GM23338 (cell line): ENCODE data around the gene BIN1. TPM values are rescaled to one million over a fixed set of nuclear protein-coding genes. Genes with fewer than 3 reads are reported as not detected.

ENCODE experiments used
- ATAC-seq: fragments of 200-7000 bp; cut with Tn5 transposase; 3 replicates; pipeline ENCODE4 v1.9.1; 2020
- DNase-seq: peaks from one replicate; pipeline ENCODE4 v3.0.0-alpha.2; 2015; ENCODE audit warnings: low spot score
- H2AFZ ChIP-seq: fragments of 200-600 bp; sonication (generic); 2 replicates; pipeline ENCODE4 v1.8.0; 2016; ENCODE audit warnings: antibody characterized with exemption, mild to moderate bottlenecking, moderate library complexity
- H3F3A ChIP-seq: fragments of 200-600 bp; sonication (generic); replicated peaks from 2 replicates; pipeline ENCODE4 v1.8.0; 2017; ENCODE audit warnings: antibody characterized with exemption, mixed run types, low read depth
- H3K27ac ChIP-seq: fragments of 200-600 bp; sonication (generic); 2 replicates; pipeline ENCODE4 v1.6.1; 2016; ENCODE audit warnings: low read depth
- H3K27me3 ChIP-seq: fragments of 200-600 bp; sonication (generic); 2 replicates; pipeline ENCODE4 v1.8.0; 2016; ENCODE audit warnings: mild to moderate bottlenecking, mixed run types, moderate library complexity; ENCODE audit not compliant: insufficient read depth
- H3K36me3 ChIP-seq: fragments of 200-600 bp; sonication (generic); 2 replicates; pipeline ENCODE4 v1.8.0; 2016; ENCODE audit warnings: mild to moderate bottlenecking; ENCODE audit not compliant: insufficient read depth
- H3K4me1 ChIP-seq: fragments of 200-600 bp; sonication (generic); 2 replicates; pipeline ENCODE4 v1.8.0; 2016; ENCODE audit warnings: mild to moderate bottlenecking, moderate library complexity; ENCODE audit not compliant: insufficient read depth
- H3K4me2 ChIP-seq: fragments of 200-600 bp; sonication (generic); 2 replicates; pipeline ENCODE4 v1.7.1; 2017; ENCODE audit warnings: mixed run types
- H3K4me3 ChIP-seq: fragments of 200-600 bp; sonication (generic); 2 replicates; pipeline ENCODE4 v1.6.1; 2016; ENCODE audit warnings: mixed run types
- H3K79me2 ChIP-seq: fragments of 200-600 bp; sonication (generic); replicated peaks from 2 replicates; pipeline ENCODE4 v1.8.0; 2017; ENCODE audit warnings: mild to moderate bottlenecking; ENCODE audit not compliant: insufficient read depth
- H3K9me2 ChIP-seq: fragments of 200-600 bp; sonication (generic); 2 replicates; pipeline ENCODE4 v1.8.0; 2017; ENCODE audit not compliant: insufficient read depth
- H4K20me1 ChIP-seq: fragments of 200-600 bp; sonication (generic); replicated peaks from 2 replicates; pipeline ENCODE4 v1.8.0; 2017; ENCODE audit warnings: mild to moderate bottlenecking; ENCODE audit not compliant: insufficient read depth
- H3K27ac Mint-ChIP-seq: 2 replicates; pipeline ENCODE4 v1.8.0; 2020; ENCODE audit warnings: inconsistent platforms, mild to moderate bottlenecking, moderate library complexity, mixed read lengths
- H3K27me3 Mint-ChIP-seq: 3 replicates; pipeline ENCODE4 v1.8.0; 2022; ENCODE audit warnings: low read depth, mild to moderate bottlenecking, moderate library complexity, mixed read lengths, inconsistent platforms; ENCODE audit not compliant: insufficient read depth, poor library complexity
- H3K36me3 Mint-ChIP-seq: 3 replicates; pipeline ENCODE4 v1.8.0; 2021; ENCODE audit warnings: low read depth, mild to moderate bottlenecking, inconsistent platforms, moderate library complexity, mixed read lengths
- H3K4me1 Mint-ChIP-seq: 3 replicates; pipeline ENCODE4 v1.8.0; 2020; ENCODE audit warnings: mild to moderate bottlenecking, inconsistent platforms, mixed read lengths
- H3K4me3 Mint-ChIP-seq: 3 replicates; pipeline ENCODE4 v1.8.0; 2021; ENCODE audit warnings: moderate library complexity, mild to moderate bottlenecking, inconsistent platforms, mixed read lengths
- H3K9me3 Mint-ChIP-seq: 3 replicates; pipeline ENCODE4 v1.8.0; 2020; ENCODE audit warnings: moderate library complexity, mild to moderate bottlenecking, inconsistent platforms, mixed read lengths
- POLR2AphosphoS5 ChIP-seq: IDR thresholded peaks from 2 replicates; pipeline ENCODE4 v1.6.1; 2016; ENCODE audit warnings: antibody characterized with exemption, low read depth
- ZNF114 ChIP-seq: fragments of 250-450 bp; sonication (Bioruptor Pico); IDR thresholded peaks from 2 replicates; pipeline ENCODE4 v1.5.0; 2020; ENCODE audit warnings: mild to moderate bottlenecking, moderate library complexity
- ZNF331 ChIP-seq: fragments of 250-450 bp; sonication (Bioruptor Pico); IDR thresholded peaks from 2 replicates; pipeline ENCODE4 v1.5.0; 2020; ENCODE audit warnings: low read depth, mild to moderate bottlenecking, moderate library complexity
- polyA plus RNA-seq: library from polyadenylated mRNA; unstranded; fragments of >200 nt; fragmentation: Nextera tagmentation; extraction: Ambion mirVana; gene quantifications from 2 replicates; pipeline ENCODE4 v1.2.1, GENCODE V29; 2016
- total RNA-seq: library from RNA; depleted of rRNA; stranded (reverse); fragments of >200 nt; shearing (Covaris generic); gene quantifications from 2 replicates; pipeline ENCODE4 v1.2.3, GENCODE V29; 2014
- TF ChIP-seq, protein P1 (sequence below): fragments of 250-450 bp; sonication (Bioruptor Pico); IDR thresholded peaks from 2 replicates; pipeline ENCODE4 v1.5.0; 2020; ENCODE audit warnings: mild to moderate bottlenecking, moderate library complexity
- TF ChIP-seq, protein P2 (sequence below), 2 experiments: fragments of 200-600 bp in 1 of 2; sonication (generic) in 1 of 2; conservative IDR thresholded peaks; 2 replicates each; pipeline versions ENCODE4 v1.5.1 to v1.6.1; 2016 to 2017; ENCODE audit warnings: antibody characterized with exemption in 2 of 2, low read depth in 2 of 2, mild to moderate bottlenecking in 2 of 2, moderate library complexity in 1 of 2

The BIN1 gene
- total and polyA plus RNA-seq, 2 experiments from 2014 or later: 30.1 to 56.4 TPM

DNA sequence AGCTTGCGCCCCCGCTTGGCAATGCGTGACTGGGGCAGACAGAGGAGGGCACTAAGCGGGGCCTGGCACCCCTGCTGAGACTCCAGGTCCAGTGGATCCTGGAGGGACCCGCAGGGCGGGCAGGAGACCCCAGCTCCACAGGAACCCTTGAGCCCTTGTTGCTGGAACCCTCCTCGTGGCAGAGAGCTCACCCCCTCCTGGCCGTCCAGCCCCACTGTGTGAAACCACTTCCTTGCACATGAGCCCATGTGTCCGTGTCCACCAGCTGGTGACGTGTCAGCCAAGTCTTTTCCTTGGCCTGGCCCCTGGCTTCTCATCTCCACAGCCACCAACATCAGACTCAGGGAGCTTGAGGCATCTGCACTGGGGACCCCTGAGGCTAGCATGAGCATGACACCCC lies 38.0 kb downstream of the BIN1 start (continued):
- TF ChIP-seq, protein P1, sequence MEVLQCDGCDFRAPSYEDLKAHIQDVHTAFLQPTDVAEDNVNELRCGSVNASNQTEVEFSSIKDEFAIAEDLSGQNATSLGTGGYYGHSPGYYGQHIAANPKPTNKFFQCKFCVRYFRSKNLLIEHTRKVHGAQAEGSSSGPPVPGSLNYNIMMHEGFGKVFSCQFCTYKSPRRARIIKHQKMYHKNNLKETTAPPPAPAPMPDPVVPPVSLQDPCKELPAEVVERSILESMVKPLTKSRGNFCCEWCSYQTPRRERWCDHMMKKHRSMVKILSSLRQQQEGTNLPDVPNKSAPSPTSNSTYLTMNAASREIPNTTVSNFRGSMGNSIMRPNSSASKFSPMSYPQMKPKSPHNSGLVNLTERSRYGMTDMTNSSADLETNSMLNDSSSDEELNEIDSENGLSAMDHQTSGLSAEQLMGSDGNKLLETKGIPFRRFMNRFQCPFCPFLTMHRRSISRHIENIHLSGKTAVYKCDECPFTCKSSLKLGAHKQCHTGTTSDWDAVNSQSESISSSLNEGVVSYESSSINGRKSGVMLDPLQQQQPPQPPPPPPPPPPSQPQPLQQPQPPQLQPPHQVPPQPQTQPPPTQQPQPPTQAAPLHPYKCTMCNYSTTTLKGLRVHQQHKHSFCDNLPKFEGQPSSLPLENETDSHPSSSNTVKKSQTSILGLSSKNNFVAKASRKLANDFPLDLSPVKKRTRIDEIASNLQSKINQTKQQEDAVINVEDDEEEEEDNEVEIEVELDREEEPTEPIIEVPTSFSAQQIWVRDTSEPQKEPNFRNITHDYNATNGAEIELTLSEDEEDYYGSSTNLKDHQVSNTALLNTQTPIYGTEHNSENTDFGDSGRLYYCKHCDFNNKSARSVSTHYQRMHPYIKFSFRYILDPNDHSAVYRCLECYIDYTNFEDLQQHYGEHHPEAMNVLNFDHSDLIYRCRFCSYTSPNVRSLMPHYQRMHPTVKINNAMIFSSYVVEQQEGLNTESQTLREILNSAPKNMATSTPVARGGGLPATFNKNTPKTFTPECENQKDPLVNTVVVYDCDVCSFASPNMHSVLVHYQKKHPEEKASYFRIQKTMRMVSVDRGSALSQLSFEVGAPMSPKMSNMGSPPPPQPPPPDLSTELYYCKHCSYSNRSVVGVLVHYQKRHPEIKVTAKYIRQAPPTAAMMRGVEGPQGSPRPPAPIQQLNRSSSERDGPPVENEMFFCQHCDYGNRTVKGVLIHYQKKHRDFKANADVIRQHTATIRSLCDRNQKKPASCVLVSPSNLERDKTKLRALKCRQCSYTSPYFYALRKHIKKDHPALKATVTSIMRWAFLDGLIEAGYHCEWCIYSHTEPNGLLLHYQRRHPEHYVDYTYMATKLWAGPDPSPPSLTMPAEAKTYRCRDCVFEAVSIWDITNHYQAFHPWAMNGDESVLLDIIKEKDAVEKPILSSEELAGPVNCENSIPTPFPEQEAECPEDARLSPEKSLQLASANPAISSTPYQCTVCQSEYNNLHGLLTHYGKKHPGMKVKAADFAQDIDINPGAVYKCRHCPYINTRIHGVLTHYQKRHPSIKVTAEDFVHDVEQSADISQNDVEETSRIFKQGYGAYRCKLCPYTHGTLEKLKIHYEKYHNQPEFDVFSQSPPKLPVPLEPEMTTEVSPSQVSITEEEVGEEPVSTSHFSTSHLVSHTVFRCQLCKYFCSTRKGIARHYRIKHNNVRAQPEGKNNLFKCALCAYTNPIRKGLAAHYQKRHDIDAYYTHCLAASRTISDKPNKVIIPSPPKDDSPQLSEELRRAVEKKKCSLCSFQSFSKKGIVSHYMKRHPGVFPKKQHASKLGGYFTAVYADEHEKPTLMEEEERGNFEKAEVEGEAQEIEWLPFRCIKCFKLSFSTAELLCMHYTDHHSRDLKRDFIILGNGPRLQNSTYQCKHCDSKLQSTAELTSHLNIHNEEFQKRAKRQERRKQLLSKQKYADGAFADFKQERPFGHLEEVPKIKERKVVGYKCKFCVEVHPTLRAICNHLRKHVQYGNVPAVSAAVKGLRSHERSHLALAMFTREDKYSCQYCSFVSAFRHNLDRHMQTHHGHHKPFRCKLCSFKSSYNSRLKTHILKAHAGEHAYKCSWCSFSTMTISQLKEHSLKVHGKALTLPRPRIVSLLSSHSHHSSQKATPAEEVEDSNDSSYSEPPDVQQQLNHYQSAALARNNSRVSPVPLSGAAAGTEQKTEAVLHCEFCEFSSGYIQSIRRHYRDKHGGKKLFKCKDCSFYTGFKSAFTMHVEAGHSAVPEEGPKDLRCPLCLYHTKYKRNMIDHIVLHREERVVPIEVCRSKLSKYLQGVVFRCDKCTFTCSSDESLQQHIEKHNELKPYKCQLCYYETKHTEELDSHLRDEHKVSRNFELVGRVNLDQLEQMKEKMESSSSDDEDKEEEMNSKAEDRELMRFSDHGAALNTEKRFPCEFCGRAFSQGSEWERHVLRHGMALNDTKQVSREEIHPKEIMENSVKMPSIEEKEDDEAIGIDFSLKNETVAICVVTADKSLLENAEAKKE: no peak
- TF ChIP-seq POLR2AphosphoS5: no peak
- TF ChIP-seq ZNF331 (CRISPR knock-in tag): no peak

DNA sequence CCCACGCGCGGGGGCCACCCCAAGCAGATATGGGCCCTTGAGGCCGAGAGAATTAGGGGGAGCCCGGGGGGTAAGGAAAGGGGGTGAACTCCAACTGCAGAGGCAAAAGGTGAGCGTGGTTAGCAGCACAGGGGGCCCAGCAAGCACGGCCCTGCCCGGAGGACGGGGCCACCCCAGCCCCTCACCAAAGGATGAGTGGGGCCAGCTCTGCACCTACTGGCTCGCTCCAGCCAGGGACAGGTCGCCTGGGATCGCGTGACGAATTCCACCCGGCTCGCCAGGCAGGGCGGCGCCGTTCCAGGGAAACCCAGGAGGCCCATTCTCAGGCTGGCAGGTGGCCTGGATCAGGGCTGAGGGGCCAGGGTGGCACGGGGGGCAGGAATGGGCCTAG lies 38.6 kb downstream of the BIN1 start:
- no peak overlapping the region for H3K4me3 ChIP-seq
- H3K79me2 ChIP-seq: no peaks in the 10 kb centered on the region
- H3K36me3 Mint-ChIP-seq: peaks cover 18% of the 10 kb centered on the region
- H3K27ac ChIP-seq: no peak overlapping the region
- peak; percentile 5; the same call in 2 of the 3 replicates for ATAC-seq
- H3K27me3 ChIP-seq: no peaks in the 10 kb centered on the region
- H3K4me1 Mint-ChIP-seq: peaks cover 8% of the 10 kb centered on the region; the same call in 2 of the 3 replicates
- H3K36me3 ChIP-seq: no peaks in the 10 kb centered on the region
- peak overlapping the region; percentile 78 for H3K27ac Mint-ChIP-seq
- peaks cover 13% of the 10 kb centered on the region for H3K27me3 Mint-ChIP-seq
- H3K9me2 ChIP-seq: no peaks in the 10 kb centered on the region
- H3K4me1 ChIP-seq: no peaks in the 10 kb centered on the region
- no peaks in the 10 kb centered on the region for H4K20me1 ChIP-seq
- H3F3A ChIP-seq: no peaks in the 10 kb centered on the region
- no peak overlapping the region for H2AFZ ChIP-seq
- no peak overlapping the region for H3K4me2 ChIP-seq
- TF ChIP-seq, protein P2, sequence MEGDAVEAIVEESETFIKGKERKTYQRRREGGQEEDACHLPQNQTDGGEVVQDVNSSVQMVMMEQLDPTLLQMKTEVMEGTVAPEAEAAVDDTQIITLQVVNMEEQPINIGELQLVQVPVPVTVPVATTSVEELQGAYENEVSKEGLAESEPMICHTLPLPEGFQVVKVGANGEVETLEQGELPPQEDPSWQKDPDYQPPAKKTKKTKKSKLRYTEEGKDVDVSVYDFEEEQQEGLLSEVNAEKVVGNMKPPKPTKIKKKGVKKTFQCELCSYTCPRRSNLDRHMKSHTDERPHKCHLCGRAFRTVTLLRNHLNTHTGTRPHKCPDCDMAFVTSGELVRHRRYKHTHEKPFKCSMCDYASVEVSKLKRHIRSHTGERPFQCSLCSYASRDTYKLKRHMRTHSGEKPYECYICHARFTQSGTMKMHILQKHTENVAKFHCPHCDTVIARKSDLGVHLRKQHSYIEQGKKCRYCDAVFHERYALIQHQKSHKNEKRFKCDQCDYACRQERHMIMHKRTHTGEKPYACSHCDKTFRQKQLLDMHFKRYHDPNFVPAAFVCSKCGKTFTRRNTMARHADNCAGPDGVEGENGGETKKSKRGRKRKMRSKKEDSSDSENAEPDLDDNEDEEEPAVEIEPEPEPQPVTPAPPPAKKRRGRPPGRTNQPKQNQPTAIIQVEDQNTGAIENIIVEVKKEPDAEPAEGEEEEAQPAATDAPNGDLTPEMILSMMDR (conservative IDR thresholded peaks at IDR 0.05; ENCODE audit: low read depth in 2 of 2): peak in 1 of 2 experiments; percentile 19; a peak in 1 of 4 replicates
- TF ChIP-seq ZNF114 (CRISPR knock-in tag): no peak
- H3K9me3 Mint-ChIP-seq: no peaks in the 10 kb centered on the region
- no peak overlapping the region for H3K4me3 Mint-ChIP-seq
- no peak for DNase-seq
